PC-3 (cell line): ENCODE results near the gene MOV10. TPM values are rescaled to one million over a fixed set of nuclear protein-coding genes. Genes with fewer than 3 reads are reported as not detected.

ENCODE experiments used
- ATAC-seq: fragments of 200-7000 bp; cut with Tn5 transposase; 2 replicates; pipeline ENCODE4 v1.9.1; 2020; ENCODE audit warnings: mild to moderate bottlenecking, moderate library complexity
- BruUV-seq: library from RNA; stranded (reverse); fragments of 400-500 nt; replicated peaks from 2 replicates; lab custom pipeline; 2021; lab: Mats Ljungman, UMichigan
- CTCF ChIA-PET: fragments of 300-600 bp; sonication (Branson Sonifier 250); formaldehyde crosslinking; loops from one replicate; lab custom pipeline; 2022; ENCODE audit warnings: antibody characterized with exemption; lab: Charles Lee
- POLR2A ChIA-PET: fragments of 300-600 bp; sonication (Branson Sonifier 250); formaldehyde crosslinking; loops from one replicate; lab custom pipeline; 2022; ENCODE audit warnings: antibody characterized with exemption; ENCODE audit not compliant: unreplicated experiment; lab: Charles Lee
- DNase-seq: peaks from one replicate; pipeline ENCODE4 v3.0.0-alpha.2; 2015
- H2AFZ ChIP-seq: fragments of 300-600 bp; sonication (generic); 2 replicates; pipeline ENCODE4 v1.6.0; 2016; ENCODE audit warnings: antibody characterized with exemption, low read length
- H3F3A ChIP-seq: fragments of 300-600 bp; sonication (generic); one replicate; pipeline ENCODE4 v1.6.0; 2017; ENCODE audit warnings: antibody characterized with exemption, low read length, control low read depth, mild to moderate bottlenecking; ENCODE audit not compliant: unreplicated experiment
- H3K27ac ChIP-seq: fragments of 300-600 bp; sonication (generic); 2 replicates; pipeline ENCODE4 v1.5.1; 2016; ENCODE audit warnings: mild to moderate bottlenecking, low read length
- H3K27me3 ChIP-seq: fragments of 300-600 bp; sonication (generic); 2 replicates; pipeline ENCODE4 v1.6.1; 2016; ENCODE audit warnings: low read length, mixed read lengths
- H3K36me3 ChIP-seq: fragments of 300-600 bp; sonication (generic); 2 replicates; pipeline ENCODE4 v1.6.1; 2016; ENCODE audit warnings: low read depth, mixed run types, low read length, mixed read lengths
- H3K4me1 ChIP-seq: fragments of 300-600 bp; sonication (generic); 2 replicates; pipeline ENCODE4 v1.5.1; 2016; ENCODE audit warnings: low read length; ENCODE audit not compliant: insufficient read depth
- H3K4me2 ChIP-seq: fragments of 300-600 bp; sonication (generic); 2 replicates; pipeline ENCODE4 v1.6.0; 2016; ENCODE audit warnings: low read length
- H3K4me3 ChIP-seq: fragments of 300-600 bp; sonication (generic); 2 replicates; pipeline ENCODE4 v1.5.1; 2016; ENCODE audit warnings: mild to moderate bottlenecking, low read length, mixed read lengths
- H3K79me2 ChIP-seq: fragments of 300-600 bp; sonication (generic); 2 replicates; pipeline ENCODE4 v1.6.1; 2017; ENCODE audit warnings: low read length, mixed read lengths
- H3K9ac ChIP-seq: fragments of 300-600 bp; sonication (generic); 2 replicates; pipeline ENCODE4 v1.6.0; 2016; ENCODE audit warnings: mild to moderate bottlenecking, low read length
- H3K9me2 ChIP-seq: fragments of 300-600 bp; sonication (generic); replicated peaks from 2 replicates; pipeline ENCODE4 v1.6.1; 2016; ENCODE audit warnings: mixed run types, low read length, mixed read lengths
- H3K9me3 ChIP-seq: fragments of 300-600 bp; sonication (generic); 2 replicates; pipeline ENCODE4 v1.6.1; 2016; ENCODE audit warnings: low read length, mixed read lengths
- H4K20me1 ChIP-seq: fragments of 300-600 bp; sonication (generic); 2 replicates; pipeline ENCODE4 v1.6.1; 2016; ENCODE audit warnings: low read length, mixed read lengths
- EZH2 ChIP-seq: fragments of 300-600 bp; sonication (generic); IDR thresholded peaks from one replicate; pipeline ENCODE4 v1.6.1; 2017; ENCODE audit warnings: antibody characterized with exemption, mild to moderate bottlenecking, low read length; ENCODE audit not compliant: unreplicated experiment
- EZH2phosphoT487 ChIP-seq: fragments of 300-600 bp; sonication (generic); IDR thresholded peaks from 2 replicates; pipeline ENCODE4 v1.6.1; 2018; ENCODE audit warnings: mild to moderate bottlenecking, antibody characterized with exemption, low read length, borderline replicate concordance
- intact Hi-C: fragments of 100-400 bp; cut with micrococcal nuclease; formaldehyde crosslinking; loops from 2 replicates; pipeline ENCODE4 v1.9.0; 2023
- total RNA-seq: library from RNA; depleted of rRNA; stranded (reverse); fragments of >200 nt; gene quantifications from 2 replicates; pipeline ENCODE4 v1.2.3, GENCODE V29; 2014
- TF ChIP-seq, protein P1 (sequence below): fragments of 300-600 bp; sonication (generic); conservative IDR thresholded peaks from 2 replicates; pipeline ENCODE4 v1.5.1; 2017; ENCODE audit warnings: antibody characterized with exemption, low read depth, mild to moderate bottlenecking, low read length

Gene MOV10
- total RNA-seq, 1 experiment from 2014 or later: 68.5 TPM

DNA sequence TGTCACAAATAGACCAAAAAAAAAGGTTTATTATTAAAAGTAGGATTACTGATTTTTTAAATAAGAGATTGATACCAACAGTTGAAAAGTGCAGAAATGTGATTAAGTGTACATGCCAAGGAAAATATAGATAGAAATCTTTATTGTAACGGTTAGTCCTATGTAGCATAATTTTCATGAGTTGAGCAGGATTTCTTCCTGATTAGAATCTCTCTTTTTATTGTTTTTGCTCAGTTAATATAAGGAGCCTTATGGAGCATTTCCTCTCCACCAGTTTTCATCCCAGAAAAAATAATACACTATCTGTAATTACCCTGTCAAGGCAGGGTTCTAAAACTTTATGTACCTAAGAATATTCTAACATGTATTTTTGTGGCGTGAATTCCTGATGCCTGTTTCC is 31.4 kb upstream of the MOV10 start:
- Histone ChIP-seq H3K79me2 (peaks cover 84% of the 10 kb centered on the region), H3K36me3 (peaks cover 16% of the 10 kb centered on the region), H3K4me3 (no peak overlapping the region), H3K9ac (no peak overlapping the region), H3K4me2 (no peak overlapping the region), H2AFZ (no peak overlapping the region), H3K27me3 (no peaks in the 10 kb centered on the region), H3K9me2 (no peaks in the 10 kb centered on the region), H3K9me3 (no peaks in the 10 kb centered on the region), H3K4me1 (peaks cover under 1% of the 10 kb centered on the region; the same call in 1 of the 2 replicates), H3K27ac (no peak overlapping the region), H4K20me1 (peaks cover 36% of the 10 kb centered on the region; the same call in 1 of the 2 replicates), H3F3A (no peaks in the 10 kb centered on the region)
- POLR2A ChIA-PET: no interaction called here
- BruUV-seq: no TSS peak
- DNase-seq (no peak), ATAC-seq (no peak)
- intact Hi-C loops: no loop called here
- CTCF ChIA-PET: no interaction called here
- TF ChIP-seq EZH2: no peak
- no peak for TF ChIP-seq EZH2phosphoT487
- TF ChIP-seq, protein P1, sequence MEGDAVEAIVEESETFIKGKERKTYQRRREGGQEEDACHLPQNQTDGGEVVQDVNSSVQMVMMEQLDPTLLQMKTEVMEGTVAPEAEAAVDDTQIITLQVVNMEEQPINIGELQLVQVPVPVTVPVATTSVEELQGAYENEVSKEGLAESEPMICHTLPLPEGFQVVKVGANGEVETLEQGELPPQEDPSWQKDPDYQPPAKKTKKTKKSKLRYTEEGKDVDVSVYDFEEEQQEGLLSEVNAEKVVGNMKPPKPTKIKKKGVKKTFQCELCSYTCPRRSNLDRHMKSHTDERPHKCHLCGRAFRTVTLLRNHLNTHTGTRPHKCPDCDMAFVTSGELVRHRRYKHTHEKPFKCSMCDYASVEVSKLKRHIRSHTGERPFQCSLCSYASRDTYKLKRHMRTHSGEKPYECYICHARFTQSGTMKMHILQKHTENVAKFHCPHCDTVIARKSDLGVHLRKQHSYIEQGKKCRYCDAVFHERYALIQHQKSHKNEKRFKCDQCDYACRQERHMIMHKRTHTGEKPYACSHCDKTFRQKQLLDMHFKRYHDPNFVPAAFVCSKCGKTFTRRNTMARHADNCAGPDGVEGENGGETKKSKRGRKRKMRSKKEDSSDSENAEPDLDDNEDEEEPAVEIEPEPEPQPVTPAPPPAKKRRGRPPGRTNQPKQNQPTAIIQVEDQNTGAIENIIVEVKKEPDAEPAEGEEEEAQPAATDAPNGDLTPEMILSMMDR: no peak

DNA sequence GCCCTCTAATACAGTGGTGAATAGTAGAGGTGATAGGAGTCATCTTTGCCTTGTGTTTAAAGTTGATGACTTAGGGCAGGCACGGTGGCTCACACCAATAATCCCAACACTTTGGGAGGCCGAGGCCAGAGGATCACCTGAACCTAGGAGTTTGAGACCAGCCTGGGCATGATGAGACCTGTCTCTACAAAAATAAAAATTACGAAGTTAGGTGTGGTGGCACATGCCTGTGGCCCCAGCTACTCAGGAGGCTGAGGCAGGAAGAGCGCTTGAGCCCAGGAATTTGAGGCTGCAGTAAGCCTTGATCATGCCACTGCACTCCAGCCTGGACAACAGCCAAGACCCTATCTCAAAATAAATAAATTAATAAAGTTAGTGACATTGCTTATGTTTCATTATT is 28.2 kb upstream of the MOV10 start:
- peaks cover 41% of the 10 kb centered on the region for H3K36me3 ChIP-seq
- H3K27ac ChIP-seq: no peak overlapping the region
- H3F3A ChIP-seq: no peaks in the 10 kb centered on the region
- no peaks in the 10 kb centered on the region for H3K9me2 ChIP-seq
- H3K4me2 ChIP-seq: no peak overlapping the region
- H3K9me3 ChIP-seq: no peaks in the 10 kb centered on the region
- POLR2A ChIA-PET: no interaction called here
- DNase-seq: no peak
- no TSS peak for BruUV-seq
- no peak overlapping the region for H2AFZ ChIP-seq
- peaks cover 31% of the 10 kb centered on the region; the same call in 1 of the 2 replicates for H4K20me1 ChIP-seq
- no peak overlapping the region for H3K4me3 ChIP-seq
- H3K27me3 ChIP-seq: no peaks in the 10 kb centered on the region
- H3K4me1 ChIP-seq: no peaks in the 10 kb centered on the region
- ATAC-seq: no peak
- H3K79me2 ChIP-seq: peaks cover 84% of the 10 kb centered on the region
- H3K9ac ChIP-seq: no peak overlapping the region
- intact Hi-C loops: no loop called here
- CTCF ChIA-PET: no interaction called here
- TF ChIP-seq EZH2phosphoT487: no peak
- TF ChIP-seq, protein P1: no peak
- no peak for TF ChIP-seq EZH2

DNA sequence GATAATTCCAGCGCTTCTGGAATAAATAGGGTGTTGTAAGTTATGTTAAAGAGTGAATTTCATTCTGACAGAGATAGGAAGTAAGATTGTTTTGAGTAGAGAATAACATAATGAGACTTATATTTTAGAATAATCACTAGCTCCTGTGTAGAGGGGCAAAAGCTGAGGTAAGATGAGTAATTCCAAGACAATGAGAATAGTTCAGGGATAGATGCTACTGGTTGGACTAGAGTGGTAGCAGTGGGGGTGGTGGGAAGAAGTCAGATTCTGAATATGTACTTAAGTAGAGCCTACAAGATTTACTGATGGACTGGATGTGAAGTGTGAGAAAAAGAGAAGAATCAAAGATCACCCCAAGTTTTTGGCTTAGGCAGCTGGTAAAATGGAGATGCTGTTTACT is 23.3 kb upstream of the MOV10 start:
- Histone ChIP-seq H3K79me2 (peaks cover 34% of the 10 kb centered on the region), H3K36me3 (peaks cover 52% of the 10 kb centered on the region), H3K9me2 (no peaks in the 10 kb centered on the region), H3K9ac (no peak overlapping the region), H2AFZ (no peak overlapping the region), H3K4me1 (no peaks in the 10 kb centered on the region), H3F3A (no peaks in the 10 kb centered on the region), H3K27me3 (no peaks in the 10 kb centered on the region), H3K27ac (no peak overlapping the region), H3K9me3 (no peaks in the 10 kb centered on the region), H4K20me1 (0 out of 2 replicates have a peak, but pooled peaks cover 8% of the 10 kb centered on the region), H3K4me3 (no peak overlapping the region), H3K4me2 (no peak overlapping the region)
- intact Hi-C loops: no loop called here
- no TSS peak for BruUV-seq
- ChIA-PET POLR2A (no interaction called here), CTCF (no interaction called here)
- no peak for DNase-seq
- ATAC-seq: no peak
- TF ChIP-seq EZH2phosphoT487 (no peak), EZH2 (no peak)
- TF ChIP-seq, protein P1: no peak
